ENCODE results near the gene WNT5B.

DNA sequence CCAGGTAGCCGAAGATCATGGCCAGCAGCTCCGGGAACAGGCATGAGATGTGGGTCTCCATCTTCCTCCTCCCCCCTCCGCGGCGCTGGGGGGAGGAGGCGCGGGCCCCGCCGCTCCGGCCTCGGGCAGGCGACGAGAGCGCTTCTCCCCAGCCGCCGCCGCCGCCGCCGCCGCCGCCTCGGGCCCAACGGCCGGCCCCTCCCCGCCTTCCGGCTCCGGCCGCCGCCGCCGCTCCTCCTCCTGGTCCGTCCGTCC, 35.1 kb upstream of the WNT5B start:
- no peak for TF ChIP-seq POLR2A (IDR thresholded peaks at IDR 0.05; ENCODE audit: low read length)
- no peak for TF ChIP-seq GATA1 (IDR thresholded peaks at IDR 0.05; ENCODE audit: low read depth, low read length)

Data from erythroblast (primary cell).